ENCODE measurements around the gene SORD.

The SORD gene

GRCh38 chr15:45106002-45106790, 83.2 kb downstream of the SORD start:
- H3K27ac ChIP-seq (ENCODE audit: low read length): no peak overlapping the region
- H3K4me2 ChIP-seq (ENCODE audit: insufficient read depth, low read length): no peak overlapping the region
- TF ChIP-seq EZH2 (IDR thresholded peaks at IDR 0.05; ENCODE audit: borderline replicate concordance, low read depth, low read length, severe bottlenecking): no peak
- TF ChIP-seq CTCF (IDR thresholded peaks at IDR 0.05; ENCODE audit: borderline replicate concordance, extremely low read depth, low read length, poor library complexity, severe bottlenecking): no peak
- no peaks in the 10 kb centered on the region for H3K9me3 ChIP-seq (ENCODE audit: insufficient read depth, low read length, severe bottlenecking)
- H2AFZ ChIP-seq (ENCODE audit: low read depth, low read length): no peak overlapping the region
- no peak overlapping the region for H3K4me3 ChIP-seq (ENCODE audit: low read depth in 1 of 2, low read length in 2 of 2)
- no peaks in the 10 kb centered on the region for H4K20me1 ChIP-seq (ENCODE audit: insufficient read depth, low read length)
- ATAC-seq (ENCODE audit: insufficient read depth, low read depth) (no peak), DNase-seq (no peak)
- no peak overlapping the region for H3K9ac ChIP-seq (ENCODE audit: low read depth, low read length)
- no peaks in the 10 kb centered on the region for H3K4me1 ChIP-seq (ENCODE audit: insufficient read depth, low read length)
- H3K27me3 ChIP-seq (ENCODE audit: insufficient read depth, low read length, poor library complexity): peaks cover 4% of the 10 kb centered on the region
- H3K79me2 ChIP-seq (ENCODE audit: insufficient read depth, low read length): no peaks in the 10 kb centered on the region
- no peaks in the 10 kb centered on the region for H3K36me3 ChIP-seq (ENCODE audit: insufficient read depth, low read length)

- no peak overlapping the region for H3K4me3 ChIP-seq (ENCODE audit: low read depth in 1 of 2, low read length in 2 of 2)
- H2AFZ ChIP-seq (ENCODE audit: low read depth, low read length): no peak overlapping the region
- H3K9ac ChIP-seq (ENCODE audit: low read depth, low read length): no peak overlapping the region
- ATAC-seq (ENCODE audit: insufficient read depth, low read depth) (no peak), DNase-seq (no peak)
- H3K79me2 ChIP-seq (ENCODE audit: insufficient read depth, low read length): no peaks in the 10 kb centered on the region
- peaks cover 4% of the 10 kb centered on the region for H3K27me3 ChIP-seq (ENCODE audit: insufficient read depth, low read length, poor library complexity)
- H3K36me3 ChIP-seq (ENCODE audit: insufficient read depth, low read length): no peaks in the 10 kb centered on the region
- no peaks in the 10 kb centered on the region for H4K20me1 ChIP-seq (ENCODE audit: insufficient read depth, low read length)
- H3K4me2 ChIP-seq (ENCODE audit: insufficient read depth, low read length): no peak overlapping the region
- H3K4me1 ChIP-seq (ENCODE audit: insufficient read depth, low read length): no peaks in the 10 kb centered on the region
- no peak overlapping the region for H3K27ac ChIP-seq (ENCODE audit: low read length)
- TF ChIP-seq EZH2 (IDR thresholded peaks at IDR 0.05; ENCODE audit: borderline replicate concordance, low read depth, low read length, severe bottlenecking) (no peak), CTCF (IDR thresholded peaks at IDR 0.05; ENCODE audit: borderline replicate concordance, extremely low read depth, low read length, poor library complexity, severe bottlenecking) (no peak)
- H3K9me3 ChIP-seq (ENCODE audit: insufficient read depth, low read length, severe bottlenecking): no peaks in the 10 kb centered on the region
These were observed 85.1 kb downstream of the SORD start for GRCh38 chr15:45107941-45108630.

- Histone ChIP-seq H3K36me3 (ENCODE audit: insufficient read depth, low read length) (no peaks in the 10 kb centered on the region), H2AFZ (ENCODE audit: low read depth, low read length) (no peak overlapping the region), H3K27me3 (ENCODE audit: insufficient read depth, low read length, poor library complexity) (no peaks in the 10 kb centered on the region), H3K4me3 (ENCODE audit: low read depth in 1 of 2, low read length in 2 of 2) (no peak overlapping the region), H3K4me1 (ENCODE audit: insufficient read depth, low read length) (no peaks in the 10 kb centered on the region), H3K79me2 (ENCODE audit: insufficient read depth, low read length) (no peaks in the 10 kb centered on the region), H3K9me3 (ENCODE audit: insufficient read depth, low read length, severe bottlenecking) (no peaks in the 10 kb centered on the region), H3K4me2 (ENCODE audit: insufficient read depth, low read length) (no peak overlapping the region), H3K27ac (ENCODE audit: low read length) (no peak overlapping the region), H3K9ac (ENCODE audit: low read depth, low read length) (no peak overlapping the region), H4K20me1 (ENCODE audit: insufficient read depth, low read length) (no peaks in the 10 kb centered on the region)
- DNase-seq (no peak), ATAC-seq (ENCODE audit: insufficient read depth, low read depth) (no peak)
- TF ChIP-seq CTCF (IDR thresholded peaks at IDR 0.05; ENCODE audit: borderline replicate concordance, extremely low read depth, low read length, poor library complexity, severe bottlenecking) (peak; percentile 14), EZH2 (IDR thresholded peaks at IDR 0.05; ENCODE audit: borderline replicate concordance, low read depth, low read length, severe bottlenecking) (no peak)
These were observed 87.3 kb downstream of the SORD start for GRCh38 chr15:45110256-45110820.
